Brain microvascular endothelial cell (primary cell): ENCODE data around the gene NHLRC4.

Source experiments
- DNase-seq: peaks from one replicate; pipeline ENCODE4 v3.0.0-alpha.2; 2020
- H3K27ac ChIP-seq: fragments of 250-450 bp; sonication (Bioruptor Pico); 2 replicates; pipeline ENCODE4 v1.5.1; 2020; ENCODE audit warnings: mild to moderate bottlenecking, moderate library complexity
- H3K27me3 ChIP-seq: fragments of 250-450 bp; sonication (Bioruptor Pico); replicated peaks from 2 replicates; pipeline ENCODE4 v1.5.1; 2020; ENCODE audit warnings: mild to moderate bottlenecking
- H3K36me3 ChIP-seq: fragments of 250-450 bp; sonication (Bioruptor Pico); replicated peaks from 2 replicates; pipeline ENCODE4 v1.5.1; 2020; ENCODE audit warnings: mild to moderate bottlenecking
- H3K4me3 ChIP-seq: 2 replicates; pipeline ENCODE4 v1.5.1; 2011; ENCODE audit warnings: low read depth, mild to moderate bottlenecking, control low read depth, low read length, moderate library complexity
- in situ Hi-C: cut with HindIII; loops from 2 replicates; pipeline ENCODE4 v1.10.0; 2017; ENCODE audit warnings: low sequenced_read_pairs, low pct_ligation_motif_present
- TF ChIP-seq, protein P1 (sequence below): IDR thresholded peaks from 2 replicates; pipeline ENCODE4 v1.5.1; 2011; ENCODE audit warnings: low read depth, mild to moderate bottlenecking, moderate library complexity, low read length, control low read depth, inconsistent platforms; ENCODE audit errors: missing control alignments

The NHLRC4 gene, protein sequence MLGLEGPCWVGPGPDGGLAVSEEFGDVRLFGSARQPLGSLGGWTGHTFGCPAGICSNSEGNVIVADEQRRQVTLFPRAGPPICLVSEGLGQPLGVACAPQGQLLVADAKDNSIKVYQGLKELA

DNA sequence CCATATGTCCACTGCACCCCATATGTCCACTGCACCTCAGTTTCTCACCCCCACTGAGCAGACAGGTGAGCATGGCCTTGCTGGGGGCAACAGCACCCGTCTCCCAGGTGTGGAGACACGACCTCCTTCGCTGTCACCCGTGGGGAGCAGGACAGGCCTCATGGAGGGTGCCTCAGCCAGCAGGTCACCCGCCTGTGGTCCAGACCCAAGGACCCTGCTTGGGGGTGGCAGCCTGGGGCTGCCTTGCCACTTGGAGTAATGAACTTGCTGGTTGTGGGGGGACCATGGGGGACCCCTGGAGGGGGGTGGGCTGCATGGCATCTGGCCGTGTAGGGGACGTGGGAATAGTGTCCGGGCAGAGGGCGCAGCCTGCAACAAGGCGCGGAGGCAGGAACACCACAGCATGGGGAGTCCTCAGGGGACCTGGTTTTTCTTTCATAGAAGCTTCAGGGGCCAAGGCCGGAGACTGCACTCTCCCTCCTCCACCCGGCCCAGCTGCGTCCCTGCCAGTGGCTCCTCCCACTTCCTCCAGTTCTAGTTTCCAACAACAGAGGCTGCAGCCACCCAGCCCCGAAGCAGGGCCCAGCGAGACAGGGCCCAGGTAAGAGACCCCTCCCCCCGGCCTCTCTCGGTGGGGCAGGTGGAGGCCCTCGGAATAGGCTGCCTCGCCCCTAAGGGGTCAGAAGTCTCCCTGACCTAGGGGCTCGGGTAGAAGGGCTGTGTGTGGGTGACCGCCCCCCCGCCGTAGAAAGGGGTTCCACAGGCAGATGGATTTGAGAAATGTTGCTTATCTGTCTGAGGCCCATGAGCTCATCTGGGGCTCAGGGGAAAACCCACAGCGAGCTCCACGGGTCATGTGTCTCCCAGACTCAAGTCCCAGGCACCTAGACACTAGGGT lies at the start of gene NHLRC4:
Gene NHLRC4, plus strand, starts transcription at position 531 of the 898 bp plus-strand sequence. CDS start 1,043 bp downstream, outside the sequence.
- no peak within 1 kb of the TSS for H3K4me3 ChIP-seq
- in situ Hi-C loops, result no loop called here
- TF ChIP-seq, protein P1, sequence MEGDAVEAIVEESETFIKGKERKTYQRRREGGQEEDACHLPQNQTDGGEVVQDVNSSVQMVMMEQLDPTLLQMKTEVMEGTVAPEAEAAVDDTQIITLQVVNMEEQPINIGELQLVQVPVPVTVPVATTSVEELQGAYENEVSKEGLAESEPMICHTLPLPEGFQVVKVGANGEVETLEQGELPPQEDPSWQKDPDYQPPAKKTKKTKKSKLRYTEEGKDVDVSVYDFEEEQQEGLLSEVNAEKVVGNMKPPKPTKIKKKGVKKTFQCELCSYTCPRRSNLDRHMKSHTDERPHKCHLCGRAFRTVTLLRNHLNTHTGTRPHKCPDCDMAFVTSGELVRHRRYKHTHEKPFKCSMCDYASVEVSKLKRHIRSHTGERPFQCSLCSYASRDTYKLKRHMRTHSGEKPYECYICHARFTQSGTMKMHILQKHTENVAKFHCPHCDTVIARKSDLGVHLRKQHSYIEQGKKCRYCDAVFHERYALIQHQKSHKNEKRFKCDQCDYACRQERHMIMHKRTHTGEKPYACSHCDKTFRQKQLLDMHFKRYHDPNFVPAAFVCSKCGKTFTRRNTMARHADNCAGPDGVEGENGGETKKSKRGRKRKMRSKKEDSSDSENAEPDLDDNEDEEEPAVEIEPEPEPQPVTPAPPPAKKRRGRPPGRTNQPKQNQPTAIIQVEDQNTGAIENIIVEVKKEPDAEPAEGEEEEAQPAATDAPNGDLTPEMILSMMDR, result no peak

DNA sequence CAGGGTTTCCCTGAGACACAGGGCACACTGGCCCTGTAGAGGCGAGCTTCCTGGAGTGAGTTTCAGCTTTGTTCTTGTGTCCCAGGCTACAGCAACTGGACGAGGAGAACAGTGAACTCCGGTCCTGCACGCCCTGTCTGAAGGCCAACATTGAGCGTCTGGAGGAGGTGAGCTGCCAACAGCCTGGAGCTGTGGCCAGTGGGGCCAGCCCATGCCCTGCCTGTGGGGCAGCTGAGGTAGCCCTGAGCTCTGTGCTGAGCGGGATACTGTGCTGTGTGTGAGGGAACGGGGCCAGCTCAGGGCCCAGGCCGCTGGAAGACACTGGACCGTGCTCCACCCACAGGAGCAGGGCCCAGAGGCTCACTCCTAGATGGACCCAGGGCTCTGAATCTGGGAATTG lies 47.9 kb upstream of the NHLRC4 start:
- Histone ChIP-seq H3K4me3 (no peak overlapping the region), H3K27ac (no peak overlapping the region), H3K36me3 (peaks cover 19% of the 10 kb centered on the region), H3K27me3 (no peaks in the 10 kb centered on the region)
- DNase-seq, result no peak
- in situ Hi-C loops, result no loop called here
- TF ChIP-seq, protein P1, result no peak

More for the DNA sequence above, at the start of gene NHLRC4:
- no peak within 1 kb of the TSS for H3K27ac ChIP-seq
- peaks cover 5% of the 10 kb centered on the region for H3K27me3 ChIP-seq
- no peaks in the 10 kb centered on the region for H3K36me3 ChIP-seq
- peak; percentile 56 for DNase-seq

DNA sequence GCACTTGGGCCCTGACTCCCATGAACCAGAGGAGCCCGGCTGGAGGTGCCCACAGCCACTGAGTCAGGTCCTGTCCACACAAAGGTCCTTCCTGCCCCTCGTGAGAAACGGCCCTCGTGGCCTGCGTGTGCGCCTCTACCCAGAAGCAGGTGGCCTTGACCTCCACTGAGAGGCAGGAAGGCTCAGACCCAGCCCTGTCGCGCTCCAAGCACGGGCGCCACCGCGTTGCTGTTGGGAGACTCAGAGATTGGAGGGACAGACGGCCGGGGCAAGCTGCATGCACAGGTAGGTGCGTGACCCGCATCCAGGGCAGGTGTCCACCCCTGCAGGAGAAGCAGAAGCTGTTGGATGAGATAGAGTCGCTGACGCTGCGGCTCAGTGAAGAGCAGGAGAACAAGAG lies 47.4 kb upstream of the NHLRC4 start:
- no peak overlapping the region for H3K27ac ChIP-seq
- H3K27me3 ChIP-seq, result no peaks in the 10 kb centered on the region
- peaks cover 19% of the 10 kb centered on the region for H3K36me3 ChIP-seq
- no peak for DNase-seq
- H3K4me3 ChIP-seq, result no peak overlapping the region
- in situ Hi-C loops, result no loop called here
- TF ChIP-seq, protein P1, result no peak

DNA sequence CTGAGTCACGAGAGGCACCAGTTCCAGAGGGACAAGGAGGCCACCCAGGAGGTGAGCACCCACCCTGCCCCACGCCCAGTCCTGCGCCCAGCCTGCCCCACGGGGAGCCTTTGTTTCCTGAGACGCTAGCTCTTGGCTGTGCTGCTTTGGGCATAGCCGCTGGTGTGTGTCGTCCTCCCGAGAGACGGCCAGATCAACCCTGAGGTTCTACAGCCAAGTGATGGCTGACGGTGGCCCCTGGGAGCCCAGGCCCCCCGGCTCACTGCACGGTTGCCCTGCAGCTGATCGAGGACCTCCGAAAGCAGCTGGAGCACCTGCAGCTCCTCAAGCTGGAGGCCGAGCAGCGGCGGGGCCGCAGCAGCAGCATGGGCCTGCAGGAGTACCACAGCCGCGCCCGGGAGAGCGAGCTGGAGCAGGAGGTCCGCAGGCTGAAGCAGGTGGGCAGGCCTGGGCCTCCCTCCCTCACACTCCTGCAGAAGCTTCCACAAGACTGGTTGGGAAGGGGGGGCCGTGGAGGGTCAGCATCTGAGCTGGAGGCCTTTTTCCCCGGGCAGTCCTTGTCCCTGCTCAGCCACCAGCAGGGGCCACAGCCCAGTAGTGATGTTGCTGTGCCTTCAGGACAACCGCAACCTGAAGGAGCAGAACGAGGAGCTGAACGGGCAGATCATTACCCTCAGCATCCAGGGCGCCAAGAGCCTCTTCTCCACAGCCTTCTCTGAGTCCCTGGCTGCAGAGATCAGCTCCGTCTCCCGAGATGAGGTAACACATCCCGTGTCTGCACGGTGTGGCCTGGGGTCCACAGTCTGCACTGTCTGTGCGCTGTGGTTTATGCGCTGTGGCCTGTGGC lies 46.7 kb upstream of the NHLRC4 start:
- Histone ChIP-seq H3K27ac (no peak overlapping the region), H3K36me3 (peaks cover 19% of the 10 kb centered on the region), H3K4me3 (no peak overlapping the region), H3K27me3 (no peaks in the 10 kb centered on the region)
- DNase-seq, result no peak
- in situ Hi-C loops, result no loop called here
- TF ChIP-seq, protein P1, result no peak

DNA sequence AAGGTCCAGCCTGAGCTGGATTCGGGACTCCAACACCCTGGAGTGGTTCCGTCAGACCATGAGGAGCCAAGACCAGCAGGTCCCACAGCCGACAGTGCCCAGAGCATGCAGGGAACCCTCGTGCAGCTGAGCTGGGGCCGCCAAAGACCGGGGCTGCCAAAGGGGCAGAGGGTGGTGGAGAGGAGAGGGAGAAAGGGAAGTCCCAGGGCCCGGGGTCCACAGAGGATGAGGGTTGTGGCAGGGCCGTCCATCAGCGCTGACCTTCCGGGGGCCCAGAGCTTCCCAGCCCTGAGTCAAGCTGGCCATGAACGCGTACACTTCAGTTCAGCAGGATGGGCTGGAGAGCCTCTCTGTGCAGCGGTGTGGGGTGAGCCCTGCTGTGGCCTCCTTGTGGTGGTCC lies 46.0 kb upstream of the NHLRC4 start:
- TF ChIP-seq, protein P1, result no peak
- Histone ChIP-seq H3K36me3 (peaks cover 19% of the 10 kb centered on the region), H3K27me3 (no peaks in the 10 kb centered on the region), H3K27ac (no peak overlapping the region), H3K4me3 (no peak overlapping the region)
- DNase-seq, result no peak
- in situ Hi-C loops, result no loop called here
